ENCODE data around the gene ACTL7B. TPM values are rescaled to one million over a fixed set of nuclear protein-coding genes. Genes with fewer than 3 reads are reported as not detected.
"Not testable (repeated sequence)": the region's sequence is repeated elsewhere in the genome, so short reads cannot be mapped to it uniquely, and the experiment has no call there.

Gene ACTL7B
- total and polyA plus RNA-seq, 2 experiments from 2014 or later, result not detected

DNA sequence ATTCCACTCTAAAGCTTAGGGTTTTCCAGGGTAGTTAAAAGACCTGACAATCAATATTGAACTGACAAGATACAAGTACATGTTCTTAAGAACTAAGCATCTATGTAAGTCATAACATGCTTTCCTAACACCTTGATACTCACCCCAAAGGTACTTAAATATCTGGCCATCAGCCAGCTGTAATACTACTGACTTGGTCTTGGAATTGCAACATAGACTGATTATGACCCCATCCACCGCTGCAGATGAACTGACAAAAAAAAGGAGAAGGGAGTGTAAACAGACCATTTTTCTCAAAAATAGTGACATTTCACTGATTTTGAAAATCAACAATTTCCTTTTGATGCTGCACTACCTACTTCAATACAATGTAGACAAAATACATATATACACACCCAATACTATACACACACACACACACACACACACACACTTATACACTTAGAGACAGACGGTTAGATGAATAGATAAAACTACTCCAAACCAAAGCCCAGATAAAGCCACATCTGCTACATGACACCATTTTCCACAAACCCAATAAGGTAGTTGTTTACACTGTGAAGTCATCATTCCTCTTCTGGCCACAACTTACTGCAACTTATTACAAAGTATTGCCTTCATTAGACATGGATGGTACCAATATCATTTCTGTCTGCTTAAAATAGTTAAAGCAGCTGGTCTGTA, 47.8 kb upstream of the ACTL7B start:
- 85% methylated on average over 2 of the region's 2 CpGs for WGBS (ENCODE audit: low lambda C conversion rate, missing lambda C conversion rate)
- no peaks in the 10 kb centered on the region for H3K36me3 ChIP-seq (replicated peaks; ENCODE audit: insufficient read depth, low read depth)
- no peak overlapping the region for H3K4me3 ChIP-seq

GRCh38 chr9:108900176-108900575, 44.4 kb upstream of the ACTL7B start:
- H3K9me2 ChIP-seq (replicated peaks; ENCODE audit: insufficient read depth), result no peaks in the 10 kb centered on the region
- no peaks in the 10 kb centered on the region for H3K36me3 ChIP-seq (replicated peaks; ENCODE audit: insufficient read depth, low read depth)
- TF ChIP-seq CTCF (IDR thresholded peaks at IDR 0.05; ENCODE audit: poor library complexity) (no peak), EZH2phosphoT487 (IDR thresholded peaks at IDR 0.05; ENCODE audit: low read depth, severe bottlenecking, unreplicated experiment) (no peak), EZH2 (IDR thresholded peaks at IDR 0.05; ENCODE audit: borderline replicate concordance) (no peak)
- 86% methylated on average over 5 of the region's 5 CpGs for WGBS (ENCODE audit: low lambda C conversion rate, missing lambda C conversion rate)
- no peaks in the 10 kb centered on the region for H3K27me3 ChIP-seq
- H4K20me1 ChIP-seq (ENCODE audit: insufficient read depth, poor library complexity, severe bottlenecking), result no peaks in the 10 kb centered on the region
- H3K4me3 ChIP-seq, result no peak overlapping the region
- no peak overlapping the region for H2AFZ ChIP-seq
- DNase-seq (ENCODE audit: low spot score), result no peak
- H3K9me3 ChIP-seq (ENCODE audit: low read depth), result no peaks in the 10 kb centered on the region
- H3K4me2 ChIP-seq, result no peak overlapping the region
- no peaks in the 10 kb centered on the region for H3K4me1 ChIP-seq (ENCODE audit: insufficient read depth)
- no peaks in the 10 kb centered on the region for H3K79me2 ChIP-seq
- no peak overlapping the region for H3K27ac ChIP-seq

More for the DNA sequence above, 47.8 kb upstream of the ACTL7B start:
- Histone ChIP-seq H4K20me1 (ENCODE audit: insufficient read depth, poor library complexity, severe bottlenecking) (no peaks in the 10 kb centered on the region), H3K27ac (no peak overlapping the region), H3K4me1 (ENCODE audit: insufficient read depth) (no peaks in the 10 kb centered on the region), H3K4me2 (no peak overlapping the region), H3K9me3 (ENCODE audit: low read depth) (no peaks in the 10 kb centered on the region), H3K27me3 (no peaks in the 10 kb centered on the region), H3K79me2 (no peaks in the 10 kb centered on the region), H2AFZ (no peak overlapping the region), H3K9me2 (replicated peaks; ENCODE audit: insufficient read depth) (no peaks in the 10 kb centered on the region)
- DNase-seq (ENCODE audit: low spot score), result no peak
- TF ChIP-seq CTCF (IDR thresholded peaks at IDR 0.05; ENCODE audit: poor library complexity) (no peak), EZH2 (IDR thresholded peaks at IDR 0.05; ENCODE audit: borderline replicate concordance) (no peak)

DNA sequence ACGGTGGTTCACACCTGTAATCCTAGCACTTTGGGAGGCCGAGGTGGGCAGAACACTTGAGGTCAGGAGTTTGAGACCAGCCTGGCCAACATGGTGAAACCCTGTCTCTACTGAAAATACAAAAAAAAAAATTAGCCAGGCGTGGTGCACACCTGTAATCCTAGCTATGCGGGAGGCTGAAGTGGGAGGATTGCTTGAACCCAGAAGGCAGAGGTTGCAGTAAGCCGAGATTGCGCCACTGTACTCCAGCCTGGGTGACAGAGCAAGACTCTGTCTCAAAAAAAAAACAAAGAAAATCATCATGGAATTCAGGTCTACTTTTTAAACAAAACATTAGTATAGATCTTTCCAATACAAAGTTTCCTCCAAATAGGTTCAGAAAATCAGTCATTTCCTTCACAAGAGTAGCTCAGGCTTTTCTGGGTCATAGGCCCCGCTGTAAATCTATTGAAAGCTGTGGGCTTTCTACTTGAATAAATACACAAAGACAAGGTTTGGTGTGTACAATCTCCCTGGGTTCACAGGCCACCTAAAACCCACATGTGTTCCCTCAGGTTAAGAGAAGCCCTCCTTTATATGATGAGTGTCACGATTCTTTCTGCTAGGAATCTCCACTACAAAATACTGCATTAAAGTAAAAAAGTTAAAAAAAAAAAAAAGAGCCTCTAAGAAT, 43.4 kb upstream of the ACTL7B start:
- H3K4me2 ChIP-seq; H3K27ac ChIP-seq; H4K20me1 ChIP-seq (ENCODE audit: insufficient read depth, poor library complexity, severe bottlenecking); H3K4me3 ChIP-seq; H3K79me2 ChIP-seq; H3K9me3 ChIP-seq (ENCODE audit: low read depth); H2AFZ ChIP-seq; DNase-seq (ENCODE audit: low spot score); H3K27me3 ChIP-seq; H3K36me3 ChIP-seq (replicated peaks; ENCODE audit: insufficient read depth, low read depth); H3K9me2 ChIP-seq (replicated peaks; ENCODE audit: insufficient read depth); H3K4me1 ChIP-seq (ENCODE audit: insufficient read depth): not testable (repeated sequence)
- 92% methylated on average over 8 of the region's 8 CpGs for WGBS (ENCODE audit: low lambda C conversion rate, missing lambda C conversion rate)

DNA sequence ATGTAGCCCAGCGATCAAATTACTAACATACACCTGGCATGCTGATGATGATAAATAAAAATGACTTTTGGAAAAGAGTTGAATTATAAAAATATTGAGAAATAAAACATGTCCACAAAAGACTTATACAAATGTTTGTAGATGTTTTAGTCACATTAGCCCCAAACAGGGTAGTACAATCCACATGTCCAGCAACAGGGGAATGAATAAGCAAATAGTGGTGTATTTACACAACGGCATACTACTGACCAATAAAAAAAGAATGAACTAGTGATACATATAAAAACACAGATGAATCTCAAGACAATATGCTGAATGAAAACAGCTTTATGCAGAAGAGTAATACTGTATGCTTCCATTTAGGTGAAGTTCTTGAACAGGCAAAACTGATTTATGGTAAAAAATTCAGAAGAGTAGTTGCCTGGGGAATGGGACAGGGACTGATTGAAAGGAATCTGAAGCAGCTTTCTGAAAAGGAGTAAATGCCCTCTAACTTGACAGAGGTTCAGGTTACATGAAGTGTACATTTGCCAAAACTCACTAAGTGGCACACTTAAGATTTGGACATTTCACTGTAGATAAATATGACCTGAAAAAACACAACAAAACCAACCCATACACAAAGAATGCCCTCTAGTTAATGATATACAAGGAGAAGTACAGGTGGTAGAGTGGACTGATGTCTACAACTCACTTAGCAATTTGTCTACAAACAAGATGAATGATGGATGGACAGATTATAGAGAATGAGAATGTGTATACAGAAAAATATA, 41.7 kb upstream of the ACTL7B start:
- H3K4me1 ChIP-seq (ENCODE audit: insufficient read depth), result no peaks in the 10 kb centered on the region
- H3K36me3 ChIP-seq (replicated peaks; ENCODE audit: insufficient read depth, low read depth), result no peaks in the 10 kb centered on the region
- H3K9me2 ChIP-seq (replicated peaks; ENCODE audit: insufficient read depth), result no peaks in the 10 kb centered on the region
- H3K9me3 ChIP-seq (ENCODE audit: low read depth), result no peaks in the 10 kb centered on the region
- no peak overlapping the region for H3K4me2 ChIP-seq
- TF ChIP-seq EZH2phosphoT487 (IDR thresholded peaks at IDR 0.05; ENCODE audit: low read depth, severe bottlenecking, unreplicated experiment) (no peak), EZH2 (IDR thresholded peaks at IDR 0.05; ENCODE audit: borderline replicate concordance) (no peak), CTCF (IDR thresholded peaks at IDR 0.05; ENCODE audit: poor library complexity) (no peak)
- no peak overlapping the region for H3K4me3 ChIP-seq
- H2AFZ ChIP-seq, result no peak overlapping the region
- no peak overlapping the region for H3K27ac ChIP-seq
- no peaks in the 10 kb centered on the region for H3K27me3 ChIP-seq
- no peaks in the 10 kb centered on the region for H4K20me1 ChIP-seq (ENCODE audit: insufficient read depth, poor library complexity, severe bottlenecking)
- H3K79me2 ChIP-seq, result no peaks in the 10 kb centered on the region
- DNase-seq (ENCODE audit: low spot score), result no peak
- WGBS (ENCODE audit: low lambda C conversion rate, missing lambda C conversion rate), result 92% methylated on average over 2 of the region's 2 CpGs

Data from hepatocyte (in vitro differentiated cells).